HG03060 (cell line): ENCODE measurements around the gene GOLT1A.
"Not testable (repeated sequence)": the region's sequence is repeated elsewhere in the genome, so short reads cannot be mapped to it uniquely, and the experiment has no call there.

ENCODE experiments used
- ATAC-seq: cut with Tn5 transposase; IDR thresholded peaks from one replicate; pipeline ENCODE4 v1.9.1; 2021; ENCODE audit warnings: low read depth, moderate number of reproducible peaks; ENCODE audit not compliant: unreplicated experiment

Gene GOLT1A

DNA sequence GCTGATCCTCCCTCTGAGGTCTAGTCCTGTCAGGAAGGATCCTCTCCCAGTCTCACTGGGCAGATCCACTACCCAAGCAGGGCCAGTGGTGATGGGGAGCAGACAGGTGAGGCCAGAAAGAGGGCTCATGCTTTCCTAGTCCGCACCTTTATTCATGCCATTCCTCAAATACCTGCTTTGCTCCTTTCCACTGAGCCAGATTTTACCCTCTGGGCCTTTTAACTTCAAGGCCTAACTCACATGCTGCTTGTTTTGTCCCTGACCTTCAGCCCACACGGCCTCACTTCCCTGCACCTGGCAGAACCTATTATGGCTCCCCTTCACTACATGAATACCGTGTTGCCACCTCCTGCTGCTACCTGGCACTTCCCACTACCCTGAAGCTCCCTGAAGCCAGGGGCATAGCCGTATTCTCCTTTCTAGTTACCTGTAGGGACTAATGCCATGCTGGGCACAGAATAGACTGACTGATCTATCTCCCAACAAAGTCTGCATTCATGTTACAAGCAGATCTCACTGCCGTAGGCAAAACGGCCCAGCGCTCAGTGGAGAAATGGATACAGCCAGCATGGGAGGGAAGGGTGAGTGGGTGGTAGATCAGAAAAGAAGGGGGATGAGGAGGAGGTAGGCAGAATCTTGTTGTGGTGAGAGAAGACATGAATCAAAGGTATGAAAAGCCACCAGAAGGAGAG lies 36.1 kb upstream of the GOLT1A start:
- no peak for ATAC-seq

- no peak for ATAC-seq
These were observed 35.2 kb upstream of the GOLT1A start for GRCh38 chr1:204248954-204249353.

- no peak for ATAC-seq
These were observed 33.1 kb upstream of the GOLT1A start for GRCh38 chr1:204246876-204247275.

DNA sequence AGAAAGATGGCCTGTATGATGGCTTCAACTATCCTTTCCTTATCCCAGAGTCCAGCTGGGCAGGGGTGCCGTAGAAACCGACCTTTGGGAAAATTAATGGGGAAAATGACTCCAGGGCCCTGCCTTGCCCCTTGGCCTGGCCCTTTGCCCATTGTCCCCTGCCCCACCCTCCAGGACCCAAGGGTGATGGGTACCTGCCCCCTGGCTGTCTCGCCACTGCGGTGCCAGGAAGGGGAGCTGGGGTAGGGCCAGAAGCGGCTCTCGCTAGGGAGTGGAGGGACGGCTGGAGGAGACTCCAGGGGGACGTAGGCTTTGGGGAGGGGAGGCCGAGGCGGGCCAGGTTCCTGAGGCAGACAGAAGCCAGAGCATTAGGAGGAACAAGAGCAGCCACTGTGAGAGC lies 29.1 kb upstream of the GOLT1A start:
- no peak for ATAC-seq

GRCh38 chr1:204241914-204242313 lies 28.1 kb upstream of the GOLT1A start:
- ATAC-seq: no peak

DNA sequence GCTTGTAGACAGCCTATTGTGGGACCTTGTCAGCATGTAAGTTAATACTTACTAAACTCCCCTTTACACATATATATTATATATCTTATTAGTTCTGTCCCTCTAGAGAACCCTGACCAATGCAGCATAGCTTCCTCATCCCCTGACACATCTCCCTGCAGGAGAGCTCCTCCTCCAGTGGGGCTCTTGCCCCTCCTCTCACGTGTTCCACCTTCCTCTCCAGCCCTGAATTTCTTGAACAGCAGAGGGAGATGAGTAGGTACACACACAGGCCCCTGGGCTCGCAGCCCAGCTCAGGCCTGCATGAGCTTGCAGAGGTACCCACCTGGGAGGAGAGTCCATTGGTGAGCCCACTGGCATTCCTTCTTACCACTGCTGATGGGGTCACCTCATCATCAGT lies 27.3 kb upstream of the GOLT1A start:
- no peak for ATAC-seq

DNA sequence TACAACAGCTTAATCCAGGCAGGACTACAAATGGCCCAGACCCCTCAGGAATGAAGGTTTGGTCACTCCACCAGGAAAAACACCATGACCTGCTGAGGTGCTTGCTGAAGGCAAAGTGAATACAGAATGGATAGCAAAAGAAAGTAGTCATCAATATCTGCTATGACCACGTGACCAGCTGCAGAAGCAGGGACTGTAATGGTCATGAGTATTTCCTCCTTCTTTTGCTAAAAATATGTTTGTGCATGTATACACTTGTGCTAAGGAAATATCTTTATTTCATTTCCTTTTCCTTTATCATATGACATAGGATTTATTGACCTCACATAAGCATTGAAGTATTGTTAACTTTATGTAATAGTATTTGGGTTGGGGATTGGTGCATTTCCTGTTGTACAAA lies 26.4 kb upstream of the GOLT1A start:
- ATAC-seq: no peak

GRCh38 chr1:204239401-204239800 lies 25.6 kb upstream of the GOLT1A start:
- not testable (repeated sequence) for ATAC-seq

GRCh38 chr1:204238520-204238919 lies 24.7 kb upstream of the GOLT1A start:
- ATAC-seq: not testable (repeated sequence)

DNA sequence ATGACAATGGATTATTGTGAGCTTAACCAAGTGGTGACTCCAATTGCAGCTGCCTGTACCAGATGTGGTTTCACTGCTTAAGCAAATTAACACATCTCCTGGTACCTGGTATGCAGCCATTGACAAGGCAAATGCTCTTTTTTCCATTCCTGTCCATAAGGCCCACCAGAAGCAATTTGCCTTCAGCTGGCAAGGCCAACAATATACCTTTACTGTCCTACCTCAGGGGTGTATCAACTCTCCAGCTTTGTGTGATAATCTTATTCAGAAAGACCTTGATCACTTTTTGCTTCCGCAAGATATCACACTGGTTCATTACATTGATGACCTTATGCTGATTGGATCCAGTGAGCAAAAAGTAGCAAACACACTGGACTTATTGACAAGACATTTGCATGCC lies 23.7 kb upstream of the GOLT1A start:
- ATAC-seq: not testable (repeated sequence)

- no peak for ATAC-seq
These were observed 18.7 kb upstream of the GOLT1A start for GRCh38 chr1:204232526-204232925.

DNA sequence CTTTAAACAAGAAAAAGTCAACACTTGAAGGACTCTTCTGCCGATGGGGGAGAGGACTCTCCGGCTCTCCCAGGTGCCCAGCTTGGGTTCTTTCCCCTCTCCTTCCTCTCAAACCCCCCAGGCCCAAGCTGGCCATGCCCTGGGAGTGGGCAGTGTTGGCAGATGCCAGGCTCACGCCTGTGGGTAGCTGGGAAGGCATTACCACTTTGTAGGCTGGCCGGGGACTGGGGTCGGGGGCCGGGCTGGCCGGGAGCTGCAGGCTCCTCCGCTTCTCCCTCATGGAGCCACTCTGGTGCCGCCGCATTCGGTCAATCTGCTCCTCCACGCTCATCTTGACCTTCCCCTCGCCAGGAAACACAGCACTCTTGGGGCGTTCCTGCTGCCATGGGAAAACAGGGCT lies 16.4 kb upstream of the GOLT1A start:
- no peak for ATAC-seq

DNA sequence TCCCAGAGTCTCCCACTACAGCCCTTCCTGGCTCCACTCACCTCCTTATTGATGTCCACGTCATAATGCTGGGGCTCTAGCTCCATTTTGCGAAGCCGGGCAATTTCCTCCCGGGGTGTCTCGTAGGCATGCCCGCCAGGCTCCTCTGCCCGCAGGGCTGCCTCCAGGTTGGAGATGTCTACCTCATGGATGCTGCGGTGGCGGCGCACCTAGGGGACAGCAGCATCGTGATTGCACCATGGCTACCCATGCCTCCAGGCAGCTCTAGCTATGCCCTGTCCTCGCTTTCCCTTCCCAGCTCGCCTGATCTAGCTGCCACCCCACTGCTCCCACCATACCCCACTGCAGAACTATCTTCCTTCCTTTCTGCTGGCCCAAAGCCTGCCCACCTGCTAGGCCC lies 15.1 kb upstream of the GOLT1A start:
- no peak for ATAC-seq

DNA sequence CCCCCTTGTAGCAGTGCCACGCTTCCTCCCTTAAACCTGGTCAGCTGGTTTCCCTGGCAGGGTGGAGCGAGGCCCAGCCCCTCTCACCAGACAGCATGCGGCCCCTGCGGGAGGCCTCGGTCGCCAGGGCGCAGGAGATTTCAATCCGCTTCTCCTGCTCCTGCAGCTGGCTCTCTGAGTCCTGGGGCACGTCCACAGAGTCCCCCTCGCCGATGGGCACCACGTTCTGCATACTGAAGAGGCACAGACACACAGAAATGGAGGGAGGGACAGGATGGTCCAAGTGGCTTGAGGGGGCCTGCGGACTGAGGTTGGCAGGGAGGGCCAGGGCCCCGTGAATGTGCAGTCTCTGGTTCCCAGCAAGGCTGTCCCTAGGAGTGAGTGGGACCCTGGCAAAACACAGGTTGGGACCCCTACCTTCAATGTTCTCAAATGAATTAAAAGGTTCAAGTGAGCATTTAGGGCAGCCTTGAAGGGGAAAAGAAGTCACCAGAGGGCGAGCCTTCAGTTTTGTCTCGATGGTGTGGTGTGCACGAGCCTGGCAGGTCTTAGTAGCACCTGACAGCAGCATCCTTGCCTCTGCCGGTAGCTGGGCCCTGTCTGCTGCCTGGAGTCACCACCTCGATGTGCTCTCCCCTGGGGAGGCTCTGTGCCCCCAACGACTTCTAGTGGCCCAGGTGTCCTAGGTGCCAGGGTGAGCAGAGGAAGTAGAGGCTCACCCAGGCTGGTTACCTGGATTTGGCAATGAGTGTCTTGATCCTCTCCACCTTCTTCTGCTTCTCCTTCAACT lies 14.4 kb upstream of the GOLT1A start:
- ATAC-seq: no peak

GRCh38 chr1:204227351-204227750 lies 13.6 kb upstream of the GOLT1A start:
- no peak for ATAC-seq

DNA sequence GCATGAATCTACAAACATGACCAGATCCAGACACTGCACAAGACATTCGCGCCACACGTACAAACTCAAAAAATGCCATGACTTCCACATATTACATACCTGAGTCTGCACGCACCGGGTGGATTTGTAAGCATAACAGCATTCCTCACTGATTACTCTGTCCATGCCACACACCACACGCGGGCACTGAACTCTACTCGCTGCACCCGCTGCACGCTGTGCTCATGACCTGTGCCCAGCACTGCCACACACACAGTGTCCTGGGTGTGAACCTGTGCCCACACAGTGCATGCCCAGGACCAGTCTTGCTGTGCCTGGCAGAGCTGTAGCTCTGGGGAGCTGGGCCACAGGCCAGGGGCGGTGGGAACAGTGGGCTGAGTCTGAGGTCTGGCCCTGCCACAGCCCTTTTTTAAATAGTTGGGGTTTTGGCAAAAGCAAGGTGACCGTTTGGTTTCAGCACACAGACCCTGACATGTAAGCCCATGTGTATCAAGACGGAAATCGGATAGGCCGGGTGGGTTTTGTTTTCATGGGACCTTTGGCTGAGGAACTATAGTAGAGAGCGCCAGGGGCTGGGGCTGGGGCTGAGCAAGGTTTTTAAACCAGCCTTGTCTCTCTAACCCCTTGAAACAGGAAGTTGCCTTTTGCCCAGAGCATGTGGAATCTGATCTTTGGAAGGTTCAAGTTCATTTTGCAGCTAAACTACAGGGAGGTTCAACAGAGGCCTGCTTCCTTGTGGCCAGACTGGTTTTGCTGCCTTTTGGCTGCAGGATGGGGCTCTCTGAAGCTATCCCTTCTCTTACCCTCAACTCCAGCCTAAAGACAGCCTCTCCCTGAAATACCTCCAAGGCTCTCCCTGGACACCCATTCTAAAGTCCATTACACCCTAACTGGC lies 12.3 kb upstream of the GOLT1A start:
- no peak for ATAC-seq

DNA sequence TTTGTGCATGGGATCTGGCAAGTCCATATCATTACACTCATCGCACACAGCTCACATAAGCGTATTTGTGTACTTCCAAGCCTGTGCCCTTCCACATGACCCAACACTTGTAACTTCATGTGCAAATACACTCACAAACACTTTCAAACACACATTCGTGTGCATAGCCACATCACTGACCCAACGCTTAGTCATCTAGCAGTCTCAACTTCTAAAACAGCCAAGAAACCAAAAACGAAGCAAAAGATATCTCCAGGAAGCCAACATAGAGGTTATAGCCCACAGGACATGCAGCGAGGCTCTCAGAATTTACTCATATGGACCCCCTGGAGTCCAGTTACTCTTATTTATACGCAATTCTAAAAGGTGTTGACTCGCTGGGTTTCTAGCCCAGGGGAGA lies 10.9 kb upstream of the GOLT1A start:
- ATAC-seq: no peak

DNA sequence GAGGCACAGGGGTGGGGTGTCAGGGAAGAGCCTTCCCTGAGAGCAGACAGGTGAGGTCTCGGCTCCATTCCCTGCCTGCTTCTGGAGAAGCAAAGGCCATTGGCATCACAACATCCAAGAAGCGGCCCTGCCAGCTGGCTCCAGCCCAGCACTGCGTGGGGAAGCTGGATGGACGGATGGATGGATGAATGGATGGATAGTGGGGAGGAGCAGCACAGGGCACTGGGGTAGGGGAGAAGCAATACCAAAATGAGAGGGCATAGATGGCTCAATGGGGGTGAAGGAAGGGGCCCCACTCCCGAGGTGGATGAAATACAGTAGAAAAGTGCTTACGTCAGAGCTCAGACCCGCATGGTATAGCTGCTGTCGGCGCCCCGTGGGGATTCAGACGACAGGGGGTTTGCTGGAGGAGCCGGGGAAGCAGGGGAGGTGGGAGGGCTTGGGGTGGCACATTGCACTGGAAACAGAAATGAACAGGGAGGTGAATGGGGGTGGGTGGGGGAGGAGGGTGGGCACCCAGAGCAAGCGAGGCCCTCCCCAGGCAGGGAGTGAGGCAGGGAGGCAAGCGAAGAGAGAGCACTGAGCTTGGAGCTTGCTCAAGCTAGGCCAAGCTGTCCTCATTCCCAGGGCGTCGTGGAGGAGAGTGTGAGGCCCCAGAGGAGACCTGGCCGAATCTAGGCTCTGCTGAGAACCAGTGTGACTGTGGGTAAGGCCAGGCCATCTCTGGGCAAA lies 9.5 kb upstream of the GOLT1A start:
- no peak for ATAC-seq

DNA sequence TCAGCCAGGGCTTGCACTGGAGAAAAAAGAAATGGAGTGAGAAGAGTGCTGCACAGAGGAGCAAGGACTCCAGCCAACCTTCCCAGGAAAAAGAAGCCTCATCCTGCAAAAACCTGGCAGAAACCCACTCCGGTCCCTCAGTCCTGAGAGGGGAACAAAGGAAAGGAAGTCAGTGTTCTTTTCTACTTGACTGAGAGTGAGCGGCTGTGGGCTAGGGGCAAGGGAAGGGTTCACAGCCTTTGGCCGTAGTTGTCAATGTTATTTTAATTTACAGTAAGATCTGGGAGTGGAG lies 8.9 kb upstream of the GOLT1A start:
- no peak for ATAC-seq

DNA sequence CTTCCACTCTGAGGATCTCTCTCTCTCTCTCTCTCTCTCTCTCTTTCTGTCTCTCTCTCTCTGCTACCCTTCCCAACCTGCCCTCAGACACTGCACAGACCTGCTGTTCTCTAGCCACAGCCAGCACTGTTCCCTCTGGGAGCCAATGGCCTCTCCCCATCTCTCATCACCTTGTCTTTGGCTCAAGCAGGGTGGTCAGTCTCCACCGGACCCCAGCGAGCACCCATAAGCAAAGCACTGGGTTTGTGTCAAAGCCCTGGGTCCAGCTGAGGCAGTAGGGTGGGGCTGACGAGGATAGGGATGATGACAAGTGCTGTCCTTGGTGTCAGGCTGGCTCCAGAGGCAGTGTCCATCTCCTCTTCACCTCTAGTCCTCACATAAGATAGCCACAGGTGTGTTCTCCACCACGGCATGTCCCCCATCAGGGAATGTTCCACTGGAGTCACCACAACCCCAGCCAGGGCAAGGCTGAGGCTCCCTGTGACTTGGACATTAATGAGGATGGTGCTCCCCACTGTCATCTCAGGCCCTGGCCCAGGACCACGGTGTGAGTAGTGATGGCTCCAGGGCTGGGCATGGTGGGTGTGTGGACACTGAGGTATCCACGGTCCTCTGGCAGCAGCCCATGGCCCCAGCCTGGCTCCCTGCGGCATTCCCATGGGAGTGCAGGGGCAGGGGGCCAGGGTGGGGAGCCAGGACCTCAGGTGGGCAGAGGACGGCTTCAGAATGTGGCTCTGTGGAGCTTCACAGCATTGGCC lies 8.4 kb upstream of the GOLT1A start:
- ATAC-seq: no peak
